ENCODE data around the gene PTPRG.

The PTPRG gene

GRCh38 chr3:61985020-61985419 is 423.6 kb downstream of the PTPRG start:
- DNase-seq = no peak

- no peak for DNase-seq
Measured at GRCh38 chr3:61986473-61986872, 425.1 kb downstream of the PTPRG start.

- no peak for DNase-seq
Measured at GRCh38 chr3:61989681-61990080, 428.3 kb downstream of the PTPRG start.

GRCh38 chr3:61990327-61991027 is 429.1 kb downstream of the PTPRG start:
- DNase-seq = no peak

GRCh38 chr3:61991706-61992105 is 430.3 kb downstream of the PTPRG start:
- no peak for DNase-seq

- DNase-seq = no peak
Measured at GRCh38 chr3:61996366-61996765, 435.0 kb downstream of the PTPRG start.

- DNase-seq = no peak
Measured at GRCh38 chr3:61997101-61997500, 435.7 kb downstream of the PTPRG start.

- DNase-seq = no peak
Measured at GRCh38 chr3:62003835-62004234, 442.5 kb downstream of the PTPRG start.

- DNase-seq = peak in 11 of 51 donors; percentile 1 to 51 (median 4)
Measured at GRCh38 chr3:62007036-62007435, 445.7 kb downstream of the PTPRG start.

GRCh38 chr3:62010989-62011388 is 449.6 kb downstream of the PTPRG start:
- no peak for DNase-seq

GRCh38 chr3:62011666-62012065 is 450.3 kb downstream of the PTPRG start:
- DNase-seq = no peak

GRCh38 chr3:62013951-62014350 is 452.6 kb downstream of the PTPRG start:
- no peak for DNase-seq

- DNase-seq = no peak
Measured at GRCh38 chr3:62015111-62015510, 453.7 kb downstream of the PTPRG start.

- DNase-seq = no peak
Measured at GRCh38 chr3:62019906-62020305, 458.5 kb downstream of the PTPRG start.

GRCh38 chr3:62020706-62021105 is 459.3 kb downstream of the PTPRG start:
- DNase-seq = no peak

- DNase-seq = no peak
Measured at GRCh38 chr3:62022312-62022711, 460.9 kb downstream of the PTPRG start.

GRCh38 chr3:62024882-62025281 is 463.5 kb downstream of the PTPRG start:
- no peak for DNase-seq

- no peak for DNase-seq
Measured at GRCh38 chr3:62025913-62026312, 464.5 kb downstream of the PTPRG start.

GRCh38 chr3:62027241-62027640 is 465.9 kb downstream of the PTPRG start:
- no peak for DNase-seq

GRCh38 chr3:62027796-62028195 is 466.4 kb downstream of the PTPRG start:
- no peak for DNase-seq

- no peak for DNase-seq
Measured at GRCh38 chr3:62028236-62028635, 466.9 kb downstream of the PTPRG start.

GRCh38 chr3:62032738-62033137 is 471.4 kb downstream of the PTPRG start:
- no peak for DNase-seq

- DNase-seq = no peak
Measured at GRCh38 chr3:62035402-62036057, 474.2 kb downstream of the PTPRG start.

Measured in hypothalamus (tissue), 51 donors.